HG03432 (cell line): ENCODE data around the gene UBE4A.
"Not testable (repeated sequence)": the region's sequence is repeated elsewhere in the genome, so short reads cannot be mapped to it uniquely, and the experiment has no call there.

Source experiments
- ATAC-seq: cut with Tn5 transposase; IDR thresholded peaks from one replicate; pipeline ENCODE4 v1.9.1; 2021; ENCODE audit warnings: mild to moderate bottlenecking, moderate library complexity; ENCODE audit not compliant: unreplicated experiment

Gene UBE4A

GRCh38 chr11:118398791-118399559 is 39.6 kb downstream of the UBE4A start:
- no peak for ATAC-seq

- ATAC-seq, result peak; percentile 66
These were observed 41.9 kb downstream of the UBE4A start, which contains the start of gene ATP5MG for GRCh38 chr11:118401151-118401879. TSS of gene ATP5MG (plus strand) at chr11:118401606. CDS start at chr11:118401666, 60 bp downstream.

- ATAC-seq, result no peak
These were observed 42.6 kb downstream of the UBE4A start for GRCh38 chr11:118401880-118402590.

- not testable (repeated sequence) for ATAC-seq
These were observed 43.2 kb downstream of the UBE4A start for GRCh38 chr11:118402594-118402993.

GRCh38 chr11:118406599-118407166 is 47.3 kb downstream of the UBE4A start:
- no peak for ATAC-seq

- no peak for ATAC-seq
These were observed 50.8 kb downstream of the UBE4A start for GRCh38 chr11:118410055-118410745.

- ATAC-seq, result no peak
These were observed 52.1 kb downstream of the UBE4A start for GRCh38 chr11:118411530-118411929.

- ATAC-seq, result no peak
These were observed 53.5 kb downstream of the UBE4A start for GRCh38 chr11:118412921-118413320.

- no peak for ATAC-seq
These were observed 55.8 kb downstream of the UBE4A start for GRCh38 chr11:118415062-118415738.

- no peak for ATAC-seq
These were observed 56.3 kb downstream of the UBE4A start for GRCh38 chr11:118415739-118416068.

GRCh38 chr11:118416900-118417299 is 57.5 kb downstream of the UBE4A start:
- ATAC-seq, result not testable (repeated sequence)

- ATAC-seq, result no peak
These were observed 58.4 kb downstream of the UBE4A start for GRCh38 chr11:118417801-118418200.

GRCh38 chr11:118418766-118419165 is 59.4 kb downstream of the UBE4A start:
- no peak for ATAC-seq

- ATAC-seq, result no peak
These were observed 68.3 kb downstream of the UBE4A start for GRCh38 chr11:118427707-118428106.

GRCh38 chr11:118430956-118431355 is 71.6 kb downstream of the UBE4A start:
- no peak for ATAC-seq

- ATAC-seq, result no peak
These were observed 74.7 kb downstream of the UBE4A start for GRCh38 chr11:118434123-118434552.

- no peak for ATAC-seq
These were observed 75.3 kb downstream of the UBE4A start for GRCh38 chr11:118434553-118435289.

GRCh38 chr11:118435290-118435892 is 76.0 kb downstream of the UBE4A start:
- peak; percentile 25 for ATAC-seq
